Duodenal mucosa (tissue), 2 donors: ENCODE measurements around the gene CHD5.
A peak's percentile ranks its signal among the peaks of the same experiment; 100 is the strongest.

Source experiments
- H3K27ac ChIP-seq: one replicate; pipeline ENCODE4 v1.7.0; 2013; ENCODE audit warnings: low read depth, low read length
- H3K27me3 ChIP-seq, 2 donors: one replicate each; pipeline ENCODE4 v1.7.0; 2013; ENCODE audit warnings: low read length in 2 of 2, control low read depth in 1 of 2; ENCODE audit not compliant: insufficient read depth in 2 of 2, control insufficient read depth in 1 of 2
- H3K36me3 ChIP-seq, 2 donors: one replicate each; pipeline ENCODE4 v1.7.0; 2013; ENCODE audit warnings: low read length in 2 of 2, control low read depth in 1 of 2; ENCODE audit not compliant: insufficient read depth in 2 of 2, control insufficient read depth in 1 of 2
- H3K4me1 ChIP-seq, 2 donors: one replicate each; pipeline ENCODE4 v1.7.0; 2013; ENCODE audit warnings: low read length in 2 of 2, control low read depth in 1 of 2; ENCODE audit not compliant: insufficient read depth in 2 of 2, control insufficient read depth in 1 of 2
- H3K4me3 ChIP-seq, 2 donors: one replicate each; pipeline ENCODE4 v1.7.0; 2013; ENCODE audit warnings: low read length in 2 of 2, low read depth in 1 of 2
- H3K9ac ChIP-seq, 2 donors: one replicate each; pipeline ENCODE4 v1.7.0; 2013; ENCODE audit warnings: low read length in 2 of 2, low read depth in 1 of 2
- H3K9me3 ChIP-seq, 2 donors: one replicate each; pipeline ENCODE4 v1.7.0; 2013; ENCODE audit warnings: low read length in 2 of 2, control low read depth in 1 of 2; ENCODE audit not compliant: control insufficient read depth in 1 of 2

CHD5 gene

DNA sequence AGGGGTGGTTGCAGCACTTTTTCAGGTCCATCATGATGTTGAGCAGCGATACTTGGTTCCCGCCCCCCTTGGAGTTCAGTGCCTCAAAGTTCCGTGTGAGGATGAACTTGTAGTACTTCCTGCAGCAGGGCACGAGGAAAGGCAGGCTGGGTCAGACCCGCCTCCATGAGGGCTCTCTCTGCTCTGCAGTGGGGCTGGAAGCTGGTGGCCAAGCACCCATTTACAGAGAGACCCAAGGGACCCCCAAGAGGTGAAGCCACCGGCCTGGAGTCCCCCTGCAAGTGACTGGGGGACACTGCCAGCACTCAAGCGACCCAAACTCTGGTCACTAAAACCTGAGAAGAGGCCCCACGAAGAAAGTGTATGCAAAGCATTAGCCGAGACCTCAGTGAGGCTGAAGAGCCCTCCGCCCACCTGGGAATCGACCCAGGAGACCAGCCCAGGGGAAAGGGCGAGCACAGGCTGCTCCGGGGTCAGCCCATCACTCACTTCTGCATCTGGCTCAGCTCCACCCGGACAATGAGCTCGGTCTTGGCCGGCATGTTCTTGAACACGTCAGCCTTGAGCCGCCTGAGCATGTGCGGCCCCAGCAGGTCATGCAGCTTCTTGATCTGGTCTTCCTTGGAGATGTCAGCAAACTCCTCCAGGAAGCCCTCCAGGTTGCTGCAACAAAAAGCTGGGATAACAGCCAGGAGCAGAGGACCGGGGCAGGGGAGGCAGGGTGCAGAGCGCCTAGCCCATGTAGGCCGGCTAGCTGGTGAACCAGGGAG, 45.2 kb downstream of the CHD5 start:
- no peaks in the 10 kb centered on the region for H3K4me1 ChIP-seq
- H3K36me3 ChIP-seq, result no peaks in the 10 kb centered on the region

DNA sequence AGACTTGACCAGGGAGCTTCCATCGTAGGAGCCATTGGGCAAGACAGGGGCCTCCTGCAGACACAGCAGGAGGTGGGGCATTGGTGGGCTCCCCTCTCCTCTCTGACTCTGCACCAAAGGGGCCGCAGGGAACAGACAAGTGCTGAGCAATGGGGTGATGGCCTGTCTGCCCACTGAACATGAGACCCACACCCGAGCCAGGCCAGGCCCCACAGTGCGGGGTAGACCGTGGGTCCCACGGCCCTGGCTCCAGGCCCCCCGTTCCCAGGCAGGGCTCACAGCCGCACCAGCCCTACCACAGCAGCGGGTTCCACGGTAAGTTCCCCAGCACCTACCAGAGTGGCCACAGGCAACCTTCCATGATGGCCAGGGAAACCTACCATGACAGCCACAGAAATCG, 45.9 kb downstream of the CHD5 start:
- no peak overlapping the region for H3K4me3 ChIP-seq
- no peak overlapping the region for H3K27ac ChIP-seq
- H3K36me3 ChIP-seq, result no peaks in the 10 kb centered on the region
- H3K27me3 ChIP-seq, result no peaks in the 10 kb centered on the region
- no peak overlapping the region for H3K9ac ChIP-seq
- no peaks in the 10 kb centered on the region for H3K9me3 ChIP-seq
- H3K4me1 ChIP-seq, result no peaks in the 10 kb centered on the region

More for the DNA sequence above, 45.2 kb downstream of the CHD5 start:
- H3K27ac ChIP-seq, result no peak overlapping the region
- no peaks in the 10 kb centered on the region for H3K9me3 ChIP-seq
- H3K27me3 ChIP-seq, result peaks cover 0 to 3% of the 10 kb centered on the region in 2 donors
- H3K9ac ChIP-seq, result no peak overlapping the region
- no peak overlapping the region for H3K4me3 ChIP-seq

GRCh38 chr1:6133146-6133895, 46.8 kb downstream of the CHD5 start:
- H3K27ac ChIP-seq, result no peak overlapping the region
- H3K36me3 ChIP-seq, result no peaks in the 10 kb centered on the region
- H3K27me3 ChIP-seq, result no peaks in the 10 kb centered on the region
- no peaks in the 10 kb centered on the region for H3K9me3 ChIP-seq
- H3K4me3 ChIP-seq, result no peak overlapping the region
- no peak overlapping the region for H3K9ac ChIP-seq
- no peaks in the 10 kb centered on the region for H3K4me1 ChIP-seq

GRCh38 chr1:6131561-6131960, 48.6 kb downstream of the CHD5 start:
- no peak overlapping the region for H3K27ac ChIP-seq
- H3K36me3 ChIP-seq, result no peaks in the 10 kb centered on the region
- no peak overlapping the region for H3K9ac ChIP-seq
- H3K9me3 ChIP-seq, result no peaks in the 10 kb centered on the region
- peaks cover 0 to 11% of the 10 kb centered on the region in 2 donors for H3K4me1 ChIP-seq
- no peak overlapping the region for H3K4me3 ChIP-seq
- H3K27me3 ChIP-seq, result no peaks in the 10 kb centered on the region

- H3K27me3 ChIP-seq, result no peaks in the 10 kb centered on the region
- H3K36me3 ChIP-seq, result no peaks in the 10 kb centered on the region
- H3K27ac ChIP-seq, result no peak overlapping the region
These were observed 49.5 kb downstream of the CHD5 start for GRCh38 chr1:6130596-6130995.

DNA sequence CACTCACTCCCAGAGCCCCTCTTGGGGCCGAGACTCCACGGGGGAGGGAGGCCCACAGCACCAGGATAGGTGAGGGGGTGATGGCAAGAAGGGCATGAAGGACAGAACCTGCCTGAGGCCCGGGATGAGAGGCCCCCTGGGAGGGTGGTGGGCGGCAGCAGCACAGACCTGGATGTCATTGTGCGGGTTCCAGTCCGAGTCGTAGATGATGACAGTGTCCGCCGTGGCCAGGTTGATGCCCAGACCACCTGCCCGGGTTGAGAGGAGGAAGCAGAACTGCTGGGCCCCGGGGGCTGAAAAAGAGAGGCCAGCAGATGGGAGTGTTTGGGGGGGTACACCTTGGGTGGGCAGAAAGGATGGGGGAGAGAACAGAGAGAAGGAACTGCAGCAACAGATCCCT, 50.1 kb downstream of the CHD5 start:
- no peaks in the 10 kb centered on the region for H3K36me3 ChIP-seq
- H3K9ac ChIP-seq, result no peak overlapping the region
- no peaks in the 10 kb centered on the region for H3K9me3 ChIP-seq
- no peak overlapping the region for H3K4me3 ChIP-seq
- peaks cover 0 to 11% of the 10 kb centered on the region in 2 donors for H3K4me1 ChIP-seq
- H3K27me3 ChIP-seq, result no peaks in the 10 kb centered on the region
- H3K27ac ChIP-seq, result no peak overlapping the region

More at GRCh38 chr1:6130596-6130995, 49.5 kb downstream of the CHD5 start:
- Histone ChIP-seq H3K9ac (no peak overlapping the region), H3K4me3 (no peak overlapping the region), H3K4me1 (peaks cover 0 to 11% of the 10 kb centered on the region in 2 donors), H3K9me3 (no peaks in the 10 kb centered on the region)

- peaks cover 0 to 11% of the 10 kb centered on the region in 2 donors for H3K4me1 ChIP-seq
- H3K9ac ChIP-seq, result no peak overlapping the region
- no peaks in the 10 kb centered on the region for H3K27me3 ChIP-seq
- H3K4me3 ChIP-seq, result no peak overlapping the region
- no peaks in the 10 kb centered on the region for H3K9me3 ChIP-seq
- H3K36me3 ChIP-seq, result no peaks in the 10 kb centered on the region
- H3K27ac ChIP-seq, result no peak overlapping the region
These were observed 50.8 kb downstream of the CHD5 start for GRCh38 chr1:6129313-6129712.

DNA sequence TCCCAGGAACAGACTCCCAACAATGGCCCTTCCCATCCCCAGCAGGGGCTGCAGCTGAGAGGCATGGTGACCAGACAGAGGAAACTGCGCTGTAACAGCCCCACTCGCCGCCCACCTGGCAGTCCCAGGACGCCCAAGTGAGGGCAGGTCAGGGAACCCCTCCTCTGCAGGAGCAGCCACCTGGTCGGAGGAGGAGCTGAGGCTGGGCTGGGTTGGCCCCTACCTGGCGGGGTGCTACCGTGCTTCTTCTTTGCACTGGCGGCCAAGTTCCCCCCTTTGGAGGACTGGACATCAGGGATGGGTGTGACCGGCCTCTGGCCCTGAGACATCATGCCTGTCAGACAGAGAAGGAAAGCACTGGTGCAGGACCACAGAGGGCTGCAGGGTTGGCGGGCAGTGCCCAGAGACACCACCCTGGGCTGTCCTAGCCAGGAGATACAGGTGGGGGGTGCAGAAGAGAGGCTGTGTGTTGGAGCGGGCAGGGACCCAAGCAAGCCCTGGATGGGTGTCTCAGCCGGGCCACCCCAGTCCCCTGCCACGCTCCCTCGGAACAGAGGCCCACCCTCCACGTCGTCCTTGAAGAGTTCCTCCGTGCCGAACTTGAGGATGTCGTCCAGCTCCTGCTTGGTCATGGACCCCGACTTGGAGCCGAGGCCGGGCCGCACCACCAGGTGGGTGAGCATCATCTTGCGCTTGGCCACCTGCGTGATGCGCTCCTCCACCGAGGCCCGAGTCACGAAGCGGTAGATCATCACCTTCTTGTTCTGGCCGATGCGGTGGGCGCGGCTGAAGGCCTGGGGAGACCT, 51.6 kb downstream of the CHD5 start:
- Histone ChIP-seq H3K9me3 (no peaks in the 10 kb centered on the region), H3K4me1 (peaks cover 0 to 11% of the 10 kb centered on the region in 2 donors), H3K9ac (no peak overlapping the region), H3K36me3 (no peaks in the 10 kb centered on the region), H3K27me3 (no peaks in the 10 kb centered on the region), H3K4me3 (no peak overlapping the region), H3K27ac (no peak overlapping the region)

DNA sequence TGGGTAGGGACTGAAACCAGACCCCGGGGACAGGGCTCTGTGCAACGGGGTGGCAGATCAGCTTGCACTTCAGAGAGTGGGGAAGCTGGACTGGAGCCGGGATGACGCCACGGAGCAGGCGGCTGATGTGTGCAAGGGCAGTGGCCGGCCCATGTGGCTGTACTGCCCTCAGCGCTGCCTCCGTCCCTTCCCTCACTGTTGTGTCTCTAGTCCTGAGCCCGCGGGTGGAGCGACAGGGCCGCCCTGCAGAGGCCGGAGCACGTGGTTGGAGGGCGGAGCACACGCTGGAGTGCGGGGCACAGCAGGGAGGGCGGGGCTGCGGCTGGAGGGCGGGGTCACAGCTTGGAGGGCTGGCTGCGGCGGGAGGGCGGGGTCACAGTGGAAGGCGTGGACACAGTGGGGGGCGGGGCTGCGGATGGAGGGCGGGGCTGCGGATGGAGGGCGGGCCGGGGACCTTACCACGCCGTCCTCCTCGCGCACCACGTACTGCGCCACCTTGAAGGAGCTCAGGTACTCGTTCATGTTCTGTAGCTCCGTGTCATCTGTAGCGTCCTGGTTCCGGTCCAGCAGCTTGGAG, 52.4 kb downstream of the CHD5 start:
- Histone ChIP-seq H3K27ac (no peak overlapping the region), H3K4me1 (peaks cover 0 to 11% of the 10 kb centered on the region in 2 donors), H3K27me3 (no peaks in the 10 kb centered on the region), H3K9me3 (no peaks in the 10 kb centered on the region), H3K9ac (no peak overlapping the region), H3K4me3 (peak overlapping the region; percentile 21 to 36), H3K36me3 (no peaks in the 10 kb centered on the region)
